Natural killer cell (primary cell): ENCODE measurements around the gene LYVE1. TPM values are rescaled to one million over a fixed set of nuclear protein-coding genes. Genes with fewer than 3 reads are reported as not detected.

Experiments
- ATAC-seq, 3 donors: fragments of 150-1000 bp in 2 of 3; fragments of 200-7000 bp in 1 of 3; cut with Tn5 transposase; 1 replicate in 1 of 3; 2 replicates in 2 of 3; pipeline ENCODE4 v1.10.0; 2021; ENCODE audit warnings: mild to moderate bottlenecking in 2 of 3, moderate library complexity in 2 of 3
- DNase-seq, 2 donors: peaks; one replicate each; pipeline versions ENCODE4 v3.0.0 to v3.0.0-alpha.2; 2013 to 2021; ENCODE audit warnings: mixed read lengths in 1 of 2
- H3K27ac ChIP-seq: one replicate; pipeline ENCODE4 v1.5.1; 2013; ENCODE audit warnings: mild to moderate bottlenecking, low read length
- H3K27me3 ChIP-seq: one replicate; pipeline ENCODE4 v1.6.1; 2013; ENCODE audit warnings: low read length; ENCODE audit not compliant: control insufficient read depth, insufficient read depth
- H3K36me3 ChIP-seq: one replicate; pipeline ENCODE4 v1.6.1; 2013; ENCODE audit warnings: low read length; ENCODE audit not compliant: control insufficient read depth, insufficient read depth
- H3K4me1 ChIP-seq: one replicate; pipeline ENCODE4 v1.6.1; 2013; ENCODE audit warnings: low read length; ENCODE audit not compliant: control insufficient read depth, insufficient read depth
- H3K4me3 ChIP-seq: one replicate; pipeline ENCODE4 v1.5.1; 2013; ENCODE audit warnings: low read length
- H3K9me3 ChIP-seq: one replicate; pipeline ENCODE4 v1.6.1; 2013; ENCODE audit warnings: low read length; ENCODE audit not compliant: control insufficient read depth, insufficient read depth
- H3K27ac Mint-ChIP-seq, 2 donors: one replicate each; pipeline ENCODE4 v1.8.0; 2022; ENCODE audit warnings: mild to moderate bottlenecking in 2 of 2, mixed read lengths in 2 of 2, moderate library complexity in 1 of 2
- H3K27me3 Mint-ChIP-seq, 2 donors: one replicate each; pipeline ENCODE4 v1.8.0; 2022; ENCODE audit warnings: low read depth in 2 of 2, mixed read lengths in 2 of 2
- H3K36me3 Mint-ChIP-seq: one replicate; pipeline ENCODE4 v1.8.0; 2022; ENCODE audit warnings: mixed read lengths
- H3K4me1 Mint-ChIP-seq, 2 donors: one replicate each; pipeline ENCODE4 v1.8.0; 2022; ENCODE audit warnings: mixed read lengths in 2 of 2
- H3K4me3 Mint-ChIP-seq: one replicate; pipeline ENCODE4 v1.8.0; 2022; ENCODE audit warnings: mild to moderate bottlenecking, moderate library complexity, mixed read lengths
- H3K9me3 Mint-ChIP-seq, 2 donors: one replicate each; pipeline ENCODE4 v1.8.0; 2022; ENCODE audit warnings: mixed read lengths in 2 of 2
- WGBS: methylation state at CpG from one replicate; pipeline ENCODE4 v1.1.7; 2013; ENCODE audit warnings: missing lambda C conversion rate; ENCODE audit not compliant: insufficient coverage; 5-methylcytosine and 5-hydroxymethylcytosine counted together
- intact Hi-C: fragments of 100-400 bp; cut with micrococcal nuclease; formaldehyde crosslinking; loops from one replicate; pipeline ENCODE4 v1.14.2; 2022
- total RNA-seq, 4 donors: library from RNA; stranded (reverse); fragments of 120-200 nt in 1 of 4; gene quantifications; one replicate each; pipeline versions ENCODE4 v1.2.3 to v1.2.4, GENCODE V29; 2013 to 2022
- TF ChIP-seq, protein P1 (sequence below): fragments of 200-600 bp; IDR thresholded peaks from one replicate; pipeline ENCODE4 v1.8.0; 2022; ENCODE audit warnings: antibody characterized with exemption

LYVE1 gene
- total RNA-seq, 3 donors from 2014 or later (not counting 1 experiment from before 2014, with no cell fraction given), result not detected

DNA sequence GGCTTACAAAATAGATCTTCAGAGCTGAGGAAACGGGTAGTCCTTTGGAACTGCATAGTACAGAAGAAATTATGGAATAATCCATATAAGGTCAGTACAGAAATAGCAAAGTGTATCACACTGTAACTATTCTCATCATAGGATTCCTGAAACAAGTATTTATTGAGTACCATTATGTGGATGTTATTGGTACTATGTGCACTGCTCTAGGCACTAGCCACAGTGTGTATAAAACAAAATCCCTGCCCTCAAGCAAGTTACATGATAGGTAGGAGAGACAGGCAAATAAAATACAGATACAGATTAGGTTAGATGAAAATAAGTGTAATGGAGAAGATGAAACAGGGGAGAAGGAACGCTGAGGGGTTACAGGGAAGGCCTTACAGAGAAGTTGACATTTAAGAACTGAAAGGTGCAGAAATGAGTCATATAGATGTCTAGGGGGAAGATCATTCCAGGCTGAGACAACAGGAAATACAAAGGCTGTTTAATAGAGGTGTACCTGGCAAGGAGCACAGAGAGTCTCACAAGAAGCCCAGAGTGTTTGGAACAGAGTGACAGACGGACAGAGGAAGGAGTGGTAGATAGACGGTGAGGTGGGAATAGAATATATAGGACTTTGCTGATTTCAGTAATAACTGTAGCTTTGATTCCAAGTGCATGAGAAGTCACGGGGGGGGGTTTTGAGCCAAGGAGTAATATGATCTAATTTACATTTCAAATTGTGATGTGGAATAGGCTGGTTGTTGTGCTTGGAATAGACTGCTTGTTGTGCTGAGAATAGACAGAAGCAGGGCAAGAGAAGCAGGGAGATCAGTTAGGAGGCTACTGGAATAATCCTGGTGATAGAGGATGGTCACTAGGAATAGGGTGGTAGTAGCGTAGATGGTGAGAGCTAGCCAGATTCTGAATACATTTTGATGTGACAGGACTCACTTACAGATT lies 41.2 kb downstream of the LYVE1 start:
- Histone ChIP-seq H3K9me3 (no peaks in the 10 kb centered on the region), H3K4me3 (no peak overlapping the region), H3K27ac (no peak overlapping the region), H3K36me3 (peaks cover 65% of the 10 kb centered on the region), H3K4me1 (no peaks in the 10 kb centered on the region), H3K27me3 (no peaks in the 10 kb centered on the region)
- TF ChIP-seq, protein P1, sequence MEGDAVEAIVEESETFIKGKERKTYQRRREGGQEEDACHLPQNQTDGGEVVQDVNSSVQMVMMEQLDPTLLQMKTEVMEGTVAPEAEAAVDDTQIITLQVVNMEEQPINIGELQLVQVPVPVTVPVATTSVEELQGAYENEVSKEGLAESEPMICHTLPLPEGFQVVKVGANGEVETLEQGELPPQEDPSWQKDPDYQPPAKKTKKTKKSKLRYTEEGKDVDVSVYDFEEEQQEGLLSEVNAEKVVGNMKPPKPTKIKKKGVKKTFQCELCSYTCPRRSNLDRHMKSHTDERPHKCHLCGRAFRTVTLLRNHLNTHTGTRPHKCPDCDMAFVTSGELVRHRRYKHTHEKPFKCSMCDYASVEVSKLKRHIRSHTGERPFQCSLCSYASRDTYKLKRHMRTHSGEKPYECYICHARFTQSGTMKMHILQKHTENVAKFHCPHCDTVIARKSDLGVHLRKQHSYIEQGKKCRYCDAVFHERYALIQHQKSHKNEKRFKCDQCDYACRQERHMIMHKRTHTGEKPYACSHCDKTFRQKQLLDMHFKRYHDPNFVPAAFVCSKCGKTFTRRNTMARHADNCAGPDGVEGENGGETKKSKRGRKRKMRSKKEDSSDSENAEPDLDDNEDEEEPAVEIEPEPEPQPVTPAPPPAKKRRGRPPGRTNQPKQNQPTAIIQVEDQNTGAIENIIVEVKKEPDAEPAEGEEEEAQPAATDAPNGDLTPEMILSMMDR, result no peak
- intact Hi-C loops, result no loop called here
- DNase-seq (no peak), ATAC-seq (no peak)
- Mint-ChIP-seq H3K4me3 (no peak overlapping the region), H3K4me1 (peaks cover 0 to 6% of the 10 kb centered on the region in 2 donors), H3K27ac (no peak overlapping the region), H3K9me3 (no peaks in the 10 kb centered on the region), H3K36me3 (peaks cover 28% of the 10 kb centered on the region), H3K27me3 (no peaks in the 10 kb centered on the region)
- 76% methylated on average over 5 of the region's 6 CpGs for WGBS

GRCh38 chr11:10524471-10524870 lies 44.0 kb downstream of the LYVE1 start:
- intact Hi-C loops, result no loop called here
- Mint-ChIP-seq H3K4me1 (peaks cover 0 to 6% of the 10 kb centered on the region in 2 donors), H3K36me3 (peaks cover 33% of the 10 kb centered on the region), H3K27me3 (no peaks in the 10 kb centered on the region), H3K27ac (no peak overlapping the region), H3K4me3 (no peak overlapping the region), H3K9me3 (no peaks in the 10 kb centered on the region)
- H3K36me3 ChIP-seq, result peaks cover 73% of the 10 kb centered on the region
- ATAC-seq, result no peak
- H3K27ac ChIP-seq, result no peak overlapping the region
- no peaks in the 10 kb centered on the region for H3K9me3 ChIP-seq
- no peak for DNase-seq
- WGBS, result 71% methylated on average over 1 of the region's 1 CpG
- TF ChIP-seq, protein P1, result no peak
- H3K27me3 ChIP-seq, result no peaks in the 10 kb centered on the region
- H3K4me1 ChIP-seq, result no peaks in the 10 kb centered on the region
- H3K4me3 ChIP-seq, result no peak overlapping the region

DNA sequence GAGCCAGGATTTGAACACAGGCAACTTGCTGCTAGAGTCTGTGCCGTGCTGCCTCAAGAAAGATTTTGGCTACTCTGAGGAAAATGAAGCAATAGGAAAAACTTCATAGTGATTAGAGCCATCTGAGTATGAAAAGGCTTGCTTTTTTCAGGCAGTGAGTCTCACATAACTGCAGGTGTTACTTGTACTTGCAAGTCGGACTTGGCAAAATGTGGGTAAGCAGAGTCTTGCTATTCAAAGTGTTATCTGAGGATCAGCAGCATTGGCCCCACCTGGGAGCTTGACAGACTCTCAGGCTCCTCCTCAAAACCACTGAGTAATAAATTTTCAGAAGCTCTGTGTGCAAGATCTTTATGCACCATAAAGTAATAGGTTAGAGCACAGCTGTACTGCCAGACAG lies 45.5 kb downstream of the LYVE1 start:
- Mint-ChIP-seq H3K4me1 (peaks cover 0 to 6% of the 10 kb centered on the region in 2 donors), H3K36me3 (peaks cover 36% of the 10 kb centered on the region), H3K4me3 (no peak overlapping the region), H3K27ac (no peak overlapping the region), H3K27me3 (no peaks in the 10 kb centered on the region), H3K9me3 (no peaks in the 10 kb centered on the region)
- Histone ChIP-seq H3K27ac (no peak overlapping the region), H3K4me3 (no peak overlapping the region), H3K9me3 (no peaks in the 10 kb centered on the region), H3K36me3 (peaks cover 66% of the 10 kb centered on the region), H3K27me3 (no peaks in the 10 kb centered on the region), H3K4me1 (no peaks in the 10 kb centered on the region)
- no peak for DNase-seq
- TF ChIP-seq, protein P1, result no peak
- no peak for ATAC-seq
- intact Hi-C loops, result no loop called here
- 60% methylated on average over 2 of the region's 2 CpGs for WGBS
